ENCODE data around the gene KAT2B. TPM values are rescaled to one million over a fixed set of nuclear protein-coding genes. Genes with fewer than 3 reads are reported as not detected.

The KAT2B gene
- total and polyA plus RNA-seq, 12 donors, result 11.4 to 104 (median 85.2) TPM

DNA sequence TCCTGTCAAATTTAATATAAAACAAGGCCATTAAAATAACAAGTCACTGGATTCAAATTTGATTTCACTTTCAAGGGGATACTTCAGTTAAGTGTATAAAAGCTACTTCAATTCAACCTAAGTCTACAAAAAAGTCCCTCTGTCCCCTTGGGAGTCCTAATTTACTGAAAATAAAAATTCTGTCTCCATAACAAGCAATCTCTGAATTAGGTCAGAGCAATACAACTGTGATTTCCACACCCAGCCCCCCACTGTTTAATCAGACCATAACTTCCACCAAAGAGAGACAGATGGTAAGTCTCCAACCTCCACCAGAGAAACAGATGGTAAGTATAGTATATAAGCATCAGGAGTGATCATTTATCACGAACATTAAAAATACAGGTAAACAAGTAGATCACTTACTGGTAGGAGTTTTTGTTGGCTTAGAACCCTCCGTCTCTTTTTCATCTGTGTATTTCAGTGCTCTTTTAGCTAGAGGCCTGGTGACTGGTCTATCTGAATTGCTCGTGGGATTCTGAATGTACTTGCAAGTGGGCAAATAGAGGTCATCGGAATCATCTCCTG lies 133.7 kb downstream of the KAT2B start:
- intact Hi-C loops (cut with DNase I), result no loop called here
- H3K4me3 ChIP-seq, result no peak overlapping the region
- H3K9me3 ChIP-seq, result no peaks in the 10 kb centered on the region
- H3K4me1 ChIP-seq, result no peaks in the 10 kb centered on the region
- peaks cover 0 to 26% (median 0%) of the 10 kb centered on the region in 9 donors for H3K36me3 ChIP-seq
- H3K27me3 ChIP-seq, result no peaks in the 10 kb centered on the region
- ATAC-seq, result no peak
- DNase-seq, result no peak
- H3K27ac ChIP-seq, result no peak overlapping the region
- TF ChIP-seq, protein P1, sequence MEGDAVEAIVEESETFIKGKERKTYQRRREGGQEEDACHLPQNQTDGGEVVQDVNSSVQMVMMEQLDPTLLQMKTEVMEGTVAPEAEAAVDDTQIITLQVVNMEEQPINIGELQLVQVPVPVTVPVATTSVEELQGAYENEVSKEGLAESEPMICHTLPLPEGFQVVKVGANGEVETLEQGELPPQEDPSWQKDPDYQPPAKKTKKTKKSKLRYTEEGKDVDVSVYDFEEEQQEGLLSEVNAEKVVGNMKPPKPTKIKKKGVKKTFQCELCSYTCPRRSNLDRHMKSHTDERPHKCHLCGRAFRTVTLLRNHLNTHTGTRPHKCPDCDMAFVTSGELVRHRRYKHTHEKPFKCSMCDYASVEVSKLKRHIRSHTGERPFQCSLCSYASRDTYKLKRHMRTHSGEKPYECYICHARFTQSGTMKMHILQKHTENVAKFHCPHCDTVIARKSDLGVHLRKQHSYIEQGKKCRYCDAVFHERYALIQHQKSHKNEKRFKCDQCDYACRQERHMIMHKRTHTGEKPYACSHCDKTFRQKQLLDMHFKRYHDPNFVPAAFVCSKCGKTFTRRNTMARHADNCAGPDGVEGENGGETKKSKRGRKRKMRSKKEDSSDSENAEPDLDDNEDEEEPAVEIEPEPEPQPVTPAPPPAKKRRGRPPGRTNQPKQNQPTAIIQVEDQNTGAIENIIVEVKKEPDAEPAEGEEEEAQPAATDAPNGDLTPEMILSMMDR (IDR thresholded peaks at IDR 0.05), result no peak
- WGBS, 2 donors, result 84 to 93% methylated on average over 4 of the region's 4 CpGs

DNA sequence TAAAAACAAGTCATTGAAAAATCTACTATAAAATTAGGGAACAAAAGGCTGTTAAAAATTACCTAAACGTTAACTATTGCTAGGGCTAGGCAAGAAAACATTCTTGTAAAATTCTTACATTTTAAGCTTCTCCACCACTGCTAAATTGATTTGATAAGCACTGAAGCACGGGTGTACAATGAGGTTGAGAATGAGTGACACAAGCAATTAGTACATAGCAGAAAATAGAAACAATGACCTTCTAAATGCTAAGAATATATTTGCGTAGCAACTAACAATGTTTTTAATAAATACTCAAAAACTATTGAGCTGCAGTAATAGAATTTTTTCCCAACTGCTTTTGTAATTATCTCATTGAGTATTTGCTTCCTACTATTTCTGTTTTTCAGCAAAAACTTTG lies 141.0 kb downstream of the KAT2B start:
- no peak for DNase-seq
- intact Hi-C loops (cut with DNase I), result loop anchor here in 4 of 10 donors (5.0 to 10.0 kb wide), 4 partner anchors 39 to 236 kb away; partner anchors contain the start of genes RAB5A (in 2 of the 4) and KAT2B (in 1 of the 4)
- no peaks in the 10 kb centered on the region for H3K9me3 ChIP-seq
- H3K27me3 ChIP-seq, result no peaks in the 10 kb centered on the region
- WGBS, 2 donors, result 41 to 64% methylated on average over 3 of the region's 3 CpGs
- H3K36me3 ChIP-seq, result no peaks in the 10 kb centered on the region
- peak overlapping the region in 9 of 10 donors; percentile 22 to 76 (median 54) for H3K27ac ChIP-seq
- H3K4me1 ChIP-seq, result peaks cover 0 to 11% (median 7%) of the 10 kb centered on the region in 9 donors
- TF ChIP-seq, protein P1 (IDR thresholded peaks at IDR 0.05), result no peak
- H3K4me3 ChIP-seq, result no peak overlapping the region
- peak in 3 of 8 donors; percentile 44 to 49 (median 46) for ATAC-seq

DNA sequence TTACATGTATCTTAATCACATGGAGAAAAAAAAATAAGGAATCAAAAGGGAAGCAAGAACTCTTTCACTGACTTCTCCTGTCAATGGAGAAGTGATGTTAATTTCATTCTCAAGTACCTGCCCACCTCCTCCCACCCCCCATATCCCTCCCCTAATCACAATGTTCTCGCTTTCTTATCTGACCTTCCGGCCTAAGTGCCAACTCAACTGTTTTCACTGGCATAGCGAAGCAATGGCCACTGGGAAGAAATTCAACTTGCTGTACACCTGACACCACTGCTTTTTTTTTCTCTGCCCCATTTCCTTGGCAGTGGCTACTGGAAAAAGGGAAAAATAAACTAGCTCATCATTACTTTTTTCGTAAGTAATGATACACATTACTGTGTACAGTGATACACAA lies 142.0 kb downstream of the KAT2B start:
- no peak for DNase-seq
- WGBS, 2 donors, result 61 to 74% methylated on average over 4 of the region's 4 CpGs
- Histone ChIP-seq H3K27ac (peak overlapping the region in 7 of 10 donors; percentile 25 to 76 (median 69)), H3K36me3 (no peaks in the 10 kb centered on the region), H3K4me1 (peaks cover 0 to 17% (median 12%) of the 10 kb centered on the region in 9 donors), H3K9me3 (no peaks in the 10 kb centered on the region), H3K4me3 (no peak overlapping the region), H3K27me3 (no peaks in the 10 kb centered on the region)
- peak in 3 of 8 donors; percentile 28 to 61 (median 42) for ATAC-seq
- intact Hi-C loops (cut with DNase I), result loop anchor here in 4 of 10 donors (5.0 to 10.0 kb wide), 4 partner anchors 40 to 237 kb away; partner anchors contain the start of genes RAB5A (in 2 of the 4) and KAT2B (in 1 of the 4)
- TF ChIP-seq, protein P1 (IDR thresholded peaks at IDR 0.05), result no peak

DNA sequence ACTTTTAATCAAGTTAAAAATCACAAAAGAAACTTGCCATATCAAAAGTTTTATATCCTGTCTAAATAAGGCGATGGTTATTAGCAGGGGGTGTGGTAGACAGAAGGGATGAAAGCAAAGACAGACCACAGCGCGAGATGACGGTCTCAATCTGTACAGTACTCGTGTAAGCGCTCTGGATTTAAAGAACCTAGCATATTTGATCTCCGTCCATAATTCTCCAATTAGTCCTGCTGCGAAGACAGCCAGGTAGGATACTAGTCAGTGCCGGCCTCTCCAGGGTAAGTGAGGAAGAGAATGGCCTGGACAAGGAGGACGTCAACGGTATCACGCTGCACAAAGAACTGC lies 145.1 kb downstream of the KAT2B start:
- peak overlapping the region; percentile 37 to 83 (median 68) for H3K4me3 ChIP-seq
- TF ChIP-seq, protein P1 (IDR thresholded peaks at IDR 0.05), result no peak
- ATAC-seq (no peak), DNase-seq (no peak)
- no peaks in the 10 kb centered on the region for H3K36me3 ChIP-seq
- peaks cover 0 to 22% (median 16%) of the 10 kb centered on the region in 9 donors for H3K4me1 ChIP-seq
- no peaks in the 10 kb centered on the region for H3K9me3 ChIP-seq
- WGBS, 2 donors, result 4 to 5% methylated on average over 12 of the region's 12 CpGs
- no peaks in the 10 kb centered on the region for H3K27me3 ChIP-seq
- H3K27ac ChIP-seq, result peak overlapping the region in 1 of 10 donors; percentile 97
- intact Hi-C loops (cut with DNase I), result loop anchor here in 5 of 10 donors (5.0 to 10.0 kb wide), 6 partner anchors 141 to 298 kb away; partner anchors contain the start of genes KAT2B (in 4 of the 5) and RAB5A (in 3 of the 5)
